Measurements from ENCODE around the gene DONSON.
"Not testable (repeated sequence)": the region's sequence is repeated elsewhere in the genome, so short reads cannot be mapped to it uniquely, and the experiment has no call there.

DONSON gene

GRCh38 chr21:33588485-33589335, at the start of gene DONSON:
DONSON (minus strand) TSS chr21:33588684; CDS start chr21:33588641, 43 bp downstream.
- peak; percentile 89 for DNase-seq

- no peak for DNase-seq
These were observed 45.8 kb upstream of the DONSON start for GRCh38 chr21:33634254-33634653.

DNA sequence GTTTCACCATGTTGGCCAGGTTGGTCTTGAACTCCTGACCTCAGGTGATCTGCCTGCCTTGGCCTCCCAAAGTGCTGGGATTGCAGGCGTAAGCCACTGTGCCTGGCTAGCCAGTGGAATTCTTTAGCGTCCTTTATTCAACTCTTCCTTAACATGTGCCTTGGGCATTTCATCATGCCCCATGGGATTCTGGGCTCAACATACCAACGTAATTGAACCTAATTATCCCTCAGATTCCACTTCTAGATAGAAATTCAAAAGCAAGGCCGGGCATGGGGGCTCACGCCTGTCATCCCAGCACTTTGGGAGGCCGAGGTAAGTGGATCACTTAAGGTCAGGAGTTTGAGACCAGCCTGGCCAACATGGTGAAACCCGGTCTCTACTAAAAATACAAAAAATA, 37.7 kb upstream of the DONSON start:
- not testable (repeated sequence) for DNase-seq

GRCh38 chr21:33622253-33622652, 33.8 kb upstream of the DONSON start:
- DNase-seq, result no peak

DNA sequence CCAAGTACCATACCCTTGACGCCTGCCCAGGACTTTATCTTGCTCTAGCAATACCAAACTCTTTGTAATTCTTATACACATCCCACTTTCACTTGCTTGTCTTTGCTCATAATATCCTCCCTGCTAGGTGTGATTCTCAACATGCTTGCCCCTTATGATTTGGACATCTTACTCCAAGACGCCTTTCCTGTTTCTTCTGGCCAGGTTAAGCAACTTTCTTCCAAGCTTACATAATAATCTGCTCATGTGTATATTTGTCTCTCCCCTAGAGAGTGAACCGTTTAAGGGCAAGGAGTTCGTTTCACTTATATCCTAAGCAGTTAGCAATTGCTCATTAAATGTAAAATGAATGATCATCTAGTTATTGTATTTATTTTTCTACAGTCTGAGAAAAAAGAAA, 31.2 kb upstream of the DONSON start:
- no peak for DNase-seq

DNA sequence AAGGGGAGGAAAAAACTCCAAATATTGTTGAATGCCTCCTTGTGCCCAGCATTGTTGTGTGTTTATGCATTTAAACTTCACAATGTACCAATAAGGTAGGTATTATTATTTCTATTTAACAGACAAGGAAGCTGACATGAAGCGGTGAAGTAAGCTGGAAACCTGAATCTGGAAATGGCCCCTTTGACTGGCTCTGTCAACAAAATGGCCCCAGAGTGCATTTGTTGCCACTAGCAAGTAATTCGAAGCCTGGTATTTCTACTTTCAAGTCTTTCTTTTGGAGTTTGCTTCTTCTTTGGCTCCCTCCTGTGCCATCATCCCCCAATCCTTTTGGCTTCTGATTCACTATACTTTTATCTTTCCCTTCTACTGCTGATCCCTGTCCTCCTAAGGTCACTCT, 29.9 kb upstream of the DONSON start:
- DNase-seq, result no peak

DNA sequence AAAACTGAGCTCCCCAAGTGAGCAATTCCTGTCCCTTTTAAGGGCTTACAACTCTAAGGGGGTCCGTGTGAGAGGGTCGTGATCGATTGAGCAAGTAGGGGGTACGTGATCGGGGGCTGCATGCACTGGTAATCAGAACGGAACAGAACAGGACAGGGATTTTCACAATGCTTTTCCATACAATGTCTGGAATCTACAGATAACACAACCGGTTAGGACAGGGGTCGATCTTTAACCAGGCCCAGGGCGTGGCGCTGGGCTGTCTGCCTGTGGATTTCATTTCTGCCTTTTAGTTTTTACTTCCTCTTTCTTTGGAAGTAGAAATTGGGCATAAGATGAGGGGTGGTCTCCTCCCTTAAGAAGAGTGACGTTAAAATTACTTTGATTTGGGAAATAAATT, 29.1 kb upstream of the DONSON start:
- DNase-seq, result not testable (repeated sequence)

GRCh38 chr21:33611006-33611744, 22.7 kb upstream of the DONSON start:
- DNase-seq, result no peak

DNA sequence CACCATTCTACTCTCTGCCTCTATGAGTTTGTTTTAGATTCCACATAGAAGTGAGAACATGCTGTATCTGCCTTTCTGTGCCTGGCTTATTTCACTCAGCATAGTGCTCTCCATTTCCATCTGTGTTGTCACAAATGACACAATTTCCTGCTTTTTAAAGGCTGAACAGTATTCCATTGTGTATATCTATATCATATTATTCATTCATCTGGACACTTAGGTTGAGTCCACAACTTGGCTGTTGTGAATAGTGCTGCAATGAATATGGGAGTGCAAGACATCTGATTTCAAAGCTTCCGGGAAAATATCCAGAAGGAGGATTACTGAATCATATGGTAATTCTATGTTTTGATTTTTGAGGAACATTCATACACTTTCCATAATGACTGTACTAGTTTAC, 20.1 kb upstream of the DONSON start:
- DNase-seq, result no peak

GRCh38 chr21:33598051-33598450, 9.6 kb upstream of the DONSON start:
- no peak for DNase-seq

- DNase-seq, result no peak
These were observed 546 bp downstream of the DONSON start for GRCh38 chr21:33587792-33588484.

DNA sequence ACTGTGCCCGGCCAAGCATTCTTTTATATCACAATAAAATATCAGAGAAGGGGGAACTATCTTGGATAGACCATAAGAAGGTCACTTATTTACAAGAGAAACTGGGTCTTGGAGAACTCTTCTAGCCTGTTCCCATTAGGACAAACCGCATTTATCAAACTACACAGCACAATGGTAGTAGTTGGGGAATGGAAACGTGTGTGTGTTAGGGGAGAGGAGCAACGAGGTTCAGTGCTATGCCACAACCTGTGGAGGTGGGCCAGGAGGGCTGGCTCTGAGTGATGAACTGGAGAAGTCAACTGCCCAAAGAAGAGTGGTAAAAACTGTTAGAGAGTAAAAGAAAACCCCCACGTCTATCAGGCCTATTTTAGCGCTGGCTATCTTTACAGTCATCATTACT, 1.6 kb downstream of the DONSON start:
- no peak for DNase-seq

GRCh38 chr21:33584455-33584854, 4.0 kb downstream of the DONSON start:
- no peak for DNase-seq

DNA sequence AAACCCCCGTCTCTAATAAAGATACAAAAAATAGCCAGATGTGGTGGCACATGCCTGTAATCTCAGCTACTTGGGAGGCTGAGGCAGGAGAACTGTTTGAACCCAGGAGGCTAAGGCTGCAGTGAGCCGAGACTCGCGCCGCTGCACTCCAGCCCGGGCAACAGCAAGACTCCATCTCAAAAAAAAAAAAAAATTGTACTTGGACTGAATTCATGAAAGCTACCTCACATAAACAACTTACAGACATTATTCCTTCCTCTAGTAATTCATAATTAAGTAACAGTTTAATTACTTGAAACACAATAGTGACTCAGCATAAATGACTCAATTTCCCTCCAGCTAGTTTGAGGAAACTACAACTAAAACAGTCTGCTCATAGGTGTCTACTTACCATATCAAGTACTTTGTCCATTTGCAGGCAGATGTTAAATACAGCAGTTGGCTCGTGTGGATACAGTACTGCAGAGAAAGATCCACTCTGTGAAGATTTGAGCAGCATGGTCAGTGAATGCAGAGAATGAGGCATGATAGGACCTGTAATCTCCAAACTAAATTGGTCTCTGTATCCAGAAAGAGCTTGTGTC, 9.4 kb downstream of the DONSON start:
- DNase-seq, result no peak

DNA sequence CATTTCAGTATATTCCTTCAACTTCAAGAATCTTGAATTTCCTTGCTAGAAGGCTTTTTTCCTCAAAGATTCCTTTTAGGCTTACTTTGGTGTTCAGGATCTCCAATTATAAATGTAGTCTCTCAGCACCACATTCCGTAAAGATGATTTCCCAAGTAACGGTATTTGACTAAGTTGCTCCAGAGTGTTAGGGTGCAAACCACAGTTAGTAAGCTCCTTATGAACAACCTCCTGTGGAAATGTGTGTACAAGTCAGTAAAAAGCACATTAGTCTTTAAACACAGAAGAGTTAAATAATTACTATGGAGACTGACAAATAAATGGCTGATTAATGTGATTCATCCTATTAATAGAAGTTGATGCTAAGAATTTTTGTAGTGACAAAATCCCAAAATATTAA, 10.3 kb downstream of the DONSON start:
- DNase-seq, result no peak

- not testable (repeated sequence) for DNase-seq
These were observed 11.7 kb downstream of the DONSON start for GRCh38 chr21:33576741-33577141.

DNA sequence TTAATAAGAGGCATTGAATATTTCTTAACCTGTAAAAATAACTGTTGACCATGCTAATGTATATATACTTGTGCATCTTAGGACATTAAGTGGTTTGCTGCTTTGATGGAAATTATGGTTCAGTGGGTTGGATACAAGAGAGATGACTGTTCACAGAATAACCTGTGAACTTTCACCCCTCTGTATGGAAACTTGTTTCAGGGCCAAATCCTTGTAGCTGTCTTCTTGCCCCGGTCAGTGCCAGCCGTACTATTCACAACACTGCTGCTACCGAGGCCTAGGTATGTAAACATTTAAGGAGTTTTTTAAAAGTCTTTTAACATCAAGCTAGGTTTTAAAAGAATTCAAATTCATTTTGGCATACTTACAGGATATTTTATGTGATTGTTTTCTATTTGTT, 16.1 kb downstream of the DONSON start:
- no peak for DNase-seq

- no peak for DNase-seq
These were observed 18.5 kb downstream of the DONSON start for GRCh38 chr21:33569991-33570390.

GRCh38 chr21:33568448-33568847, 20.0 kb downstream of the DONSON start:
- no peak for DNase-seq

- DNase-seq, result no peak
These were observed 20.6 kb downstream of the DONSON start for GRCh38 chr21:33567914-33568313.

DNA sequence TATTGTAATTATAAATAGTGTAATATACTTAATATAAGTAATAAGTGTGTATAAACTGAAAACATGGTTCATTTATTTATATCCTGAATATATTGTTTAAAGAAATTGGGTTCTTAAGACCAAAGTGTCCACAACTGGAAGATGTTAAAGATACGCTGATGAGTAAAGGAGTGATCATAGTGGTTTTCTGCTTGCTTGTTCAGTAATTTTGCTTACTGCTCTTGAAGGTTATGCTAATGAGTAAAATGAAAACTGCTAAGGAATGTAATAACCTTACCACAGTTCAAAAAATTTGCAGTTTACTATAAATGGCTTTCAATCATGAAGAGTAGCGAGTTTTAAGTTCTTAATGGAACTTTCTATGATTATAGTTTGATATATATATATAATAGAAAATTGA, 22.0 kb downstream of the DONSON start:
- no peak for DNase-seq

- DNase-seq, result no peak
These were observed 26.1 kb downstream of the DONSON start for GRCh38 chr21:33562389-33562788.

DNA sequence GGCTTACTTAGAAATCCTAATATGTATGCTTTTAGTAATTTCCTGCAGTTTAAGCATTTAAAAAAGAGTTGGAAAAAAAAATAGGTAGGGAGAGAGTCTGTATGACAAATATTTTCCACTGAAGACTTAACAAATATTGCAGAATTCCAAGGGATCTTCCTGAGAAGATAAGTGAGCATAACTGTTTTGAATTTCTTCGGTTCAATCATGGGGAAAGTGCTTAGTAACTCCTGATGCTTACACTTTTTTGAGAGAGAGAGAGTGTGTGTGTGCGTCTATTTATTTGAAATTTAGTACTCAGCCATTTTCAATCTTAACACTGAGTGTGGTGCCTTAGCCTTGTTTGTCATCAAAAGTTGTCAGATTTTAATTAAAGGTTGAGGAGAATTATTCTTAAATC, 27.1 kb downstream of the DONSON start:
- DNase-seq, result no peak

All from activated naive CD4-positive, alpha-beta T cell treated with Interleukin-2 at 50 U/mL for 16 hours (primary cell).